Measurements from ENCODE around the gene DNAH7. TPM values are rescaled to one million over a fixed set of nuclear protein-coding genes. Genes with fewer than 3 reads are reported as not detected.

DNAH7 gene
- total RNA-seq, 4 donors from 2014 or later: 0.05 to 0.07 (median 0.05) TPM; not detected in 1

DNA sequence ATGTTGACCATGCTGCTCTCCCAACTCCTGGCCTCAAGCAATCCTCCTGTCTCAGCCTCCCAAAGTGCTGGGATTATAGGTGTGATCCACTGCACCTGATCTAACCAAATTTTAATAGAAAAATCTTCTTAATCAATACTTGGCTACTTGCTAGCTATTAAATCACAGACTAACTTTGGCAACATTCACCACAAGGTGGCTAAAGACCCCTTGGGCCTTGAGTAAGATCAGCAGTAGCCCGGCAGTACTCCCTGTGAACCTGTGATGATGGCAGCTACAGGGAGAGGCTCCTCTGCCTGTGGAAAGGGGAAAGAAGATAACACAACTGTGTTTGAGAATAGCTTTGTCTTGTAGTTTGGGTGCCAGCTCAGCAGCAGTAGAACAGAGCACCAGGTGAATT, 308.8 kb downstream of the DNAH7 start:
- ATAC-seq (no peak), DNase-seq (no peak)
- H3K4me1 ChIP-seq: no peaks in the 10 kb centered on the region
- H3K36me3 ChIP-seq: no peaks in the 10 kb centered on the region
- no peaks in the 10 kb centered on the region for H3K9me3 ChIP-seq
- intact Hi-C loops (cut with DNase I; ENCODE audit: low total_unique reads) (no loop called here), in situ Hi-C loops (cut with MboI; ENCODE audit: low sequenced_read_pairs in 4 of 4) (no loop called here)
- no peaks in the 10 kb centered on the region for H3K27me3 ChIP-seq
- H3K4me3 ChIP-seq: no peak overlapping the region
- H3K27ac ChIP-seq: no peak overlapping the region
- no peak for TF ChIP-seq POLR2A (IDR thresholded peaks at IDR 0.05)
- TF ChIP-seq, protein P1, sequence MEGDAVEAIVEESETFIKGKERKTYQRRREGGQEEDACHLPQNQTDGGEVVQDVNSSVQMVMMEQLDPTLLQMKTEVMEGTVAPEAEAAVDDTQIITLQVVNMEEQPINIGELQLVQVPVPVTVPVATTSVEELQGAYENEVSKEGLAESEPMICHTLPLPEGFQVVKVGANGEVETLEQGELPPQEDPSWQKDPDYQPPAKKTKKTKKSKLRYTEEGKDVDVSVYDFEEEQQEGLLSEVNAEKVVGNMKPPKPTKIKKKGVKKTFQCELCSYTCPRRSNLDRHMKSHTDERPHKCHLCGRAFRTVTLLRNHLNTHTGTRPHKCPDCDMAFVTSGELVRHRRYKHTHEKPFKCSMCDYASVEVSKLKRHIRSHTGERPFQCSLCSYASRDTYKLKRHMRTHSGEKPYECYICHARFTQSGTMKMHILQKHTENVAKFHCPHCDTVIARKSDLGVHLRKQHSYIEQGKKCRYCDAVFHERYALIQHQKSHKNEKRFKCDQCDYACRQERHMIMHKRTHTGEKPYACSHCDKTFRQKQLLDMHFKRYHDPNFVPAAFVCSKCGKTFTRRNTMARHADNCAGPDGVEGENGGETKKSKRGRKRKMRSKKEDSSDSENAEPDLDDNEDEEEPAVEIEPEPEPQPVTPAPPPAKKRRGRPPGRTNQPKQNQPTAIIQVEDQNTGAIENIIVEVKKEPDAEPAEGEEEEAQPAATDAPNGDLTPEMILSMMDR (IDR thresholded peaks at IDR 0.05 in 4 of 5, conservative IDR thresholded peaks at IDR 0.05 in 1 of 5): no peak

DNA sequence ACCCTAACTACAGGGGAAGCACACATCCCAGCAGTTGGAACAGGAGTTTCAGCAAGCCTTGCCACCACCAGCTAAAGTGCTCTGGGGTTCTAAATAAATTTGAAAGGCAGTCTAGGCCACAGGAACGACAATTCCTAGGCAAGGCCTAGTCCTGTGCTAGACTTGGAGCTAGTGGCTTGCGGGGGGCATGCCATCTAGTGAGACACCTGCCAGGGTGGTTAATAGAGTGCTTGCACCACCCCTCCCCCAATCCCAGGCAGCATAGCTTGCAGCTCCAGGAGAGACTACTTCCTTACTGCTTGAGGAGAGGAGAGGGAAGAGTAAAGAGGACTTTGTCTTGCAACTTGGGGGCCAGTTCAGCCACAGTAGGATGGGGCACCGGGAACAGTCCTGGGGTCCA, 309.8 kb downstream of the DNAH7 start:
- intact Hi-C loops (cut with DNase I; ENCODE audit: low total_unique reads): no loop called here
- Histone ChIP-seq H3K9me3 (no peaks in the 10 kb centered on the region), H3K27ac (no peak overlapping the region), H3K4me1 (no peaks in the 10 kb centered on the region), H3K4me3 (no peak overlapping the region), H3K27me3 (no peaks in the 10 kb centered on the region), H3K36me3 (no peaks in the 10 kb centered on the region)
- no peak for DNase-seq
- TF ChIP-seq, protein P1 (IDR thresholded peaks at IDR 0.05 in 4 of 5, conservative IDR thresholded peaks at IDR 0.05 in 1 of 5): no peak
- no peak for TF ChIP-seq POLR2A (IDR thresholded peaks at IDR 0.05)
- no peak for ATAC-seq
- in situ Hi-C loops (cut with MboI; ENCODE audit: low sequenced_read_pairs in 4 of 4): no loop called here

DNA sequence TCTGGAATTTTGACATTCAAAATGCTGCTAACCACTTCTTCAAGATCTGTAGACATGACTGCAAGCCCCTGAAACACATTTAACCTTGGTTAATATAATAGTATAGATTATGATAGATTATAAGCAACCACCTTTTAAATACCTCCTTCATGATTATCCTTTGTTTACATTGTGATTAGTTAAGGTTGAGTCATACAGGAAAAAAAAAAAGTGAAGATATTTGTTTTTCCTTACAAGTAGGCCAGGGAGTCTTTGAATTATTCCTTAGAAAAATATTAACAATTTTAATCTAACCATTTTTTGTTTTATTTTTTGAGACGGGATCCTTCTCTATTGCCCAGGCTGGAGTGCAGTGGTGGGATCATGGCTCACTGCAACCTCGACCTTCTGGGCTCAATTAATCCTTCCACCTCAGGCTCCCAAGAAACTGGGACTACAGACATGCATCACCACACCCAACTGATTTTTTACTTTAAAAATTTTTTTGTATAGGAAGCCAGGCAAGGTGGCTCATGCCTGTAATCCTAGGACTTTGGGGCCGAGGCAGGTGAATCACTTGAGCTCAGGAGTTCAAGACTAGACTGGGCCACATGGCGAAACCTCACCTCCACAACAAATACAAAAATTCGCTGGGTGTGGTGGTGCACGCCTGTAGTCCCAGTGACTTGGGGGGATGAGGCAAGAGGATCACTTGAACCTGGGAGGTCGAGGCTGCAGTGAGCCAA, 312.3 kb downstream of the DNAH7 start:
- ATAC-seq (no peak), DNase-seq (no peak)
- Histone ChIP-seq H3K4me1 (no peaks in the 10 kb centered on the region), H3K27ac (no peak overlapping the region), H3K27me3 (no peaks in the 10 kb centered on the region), H3K36me3 (no peaks in the 10 kb centered on the region), H3K9me3 (no peaks in the 10 kb centered on the region), H3K4me3 (no peak overlapping the region)
- intact Hi-C loops (cut with DNase I; ENCODE audit: low total_unique reads): no loop called here
- no peak for TF ChIP-seq POLR2A (IDR thresholded peaks at IDR 0.05)
- TF ChIP-seq, protein P1 (IDR thresholded peaks at IDR 0.05 in 4 of 5, conservative IDR thresholded peaks at IDR 0.05 in 1 of 5): no peak
- in situ Hi-C loops (cut with MboI; ENCODE audit: low sequenced_read_pairs in 4 of 4): no loop called here

DNA sequence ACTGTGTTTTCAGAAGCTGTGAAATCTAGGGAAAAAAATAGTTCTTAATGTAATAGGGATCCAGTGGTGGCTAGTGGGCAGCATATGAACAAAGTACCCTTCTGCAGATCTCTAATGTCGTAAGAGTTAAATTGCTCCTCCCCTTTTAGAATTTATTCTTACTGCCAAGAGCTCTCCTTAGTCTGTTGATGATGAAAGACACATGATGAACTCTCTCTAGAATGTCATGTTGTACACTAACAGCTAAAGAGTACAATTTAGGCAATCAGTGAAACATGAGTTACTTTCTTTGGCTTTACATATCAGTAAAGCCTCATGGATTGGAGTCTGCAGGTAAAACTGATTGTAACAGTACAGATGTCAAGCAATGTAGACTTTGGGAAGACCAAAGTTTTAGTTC, 327.4 kb downstream of the DNAH7 start:
- no peaks in the 10 kb centered on the region for H3K4me1 ChIP-seq
- H3K4me3 ChIP-seq: no peak overlapping the region
- no peak for ATAC-seq
- no peak overlapping the region for H3K27ac ChIP-seq
- TF ChIP-seq POLR2A (IDR thresholded peaks at IDR 0.05): no peak
- TF ChIP-seq, protein P1 (IDR thresholded peaks at IDR 0.05 in 4 of 5, conservative IDR thresholded peaks at IDR 0.05 in 1 of 5): no peak
- no peaks in the 10 kb centered on the region for H3K27me3 ChIP-seq
- no peaks in the 10 kb centered on the region for H3K36me3 ChIP-seq
- no peak for DNase-seq
- intact Hi-C loops (cut with DNase I; ENCODE audit: low total_unique reads): no loop called here
- no peaks in the 10 kb centered on the region for H3K9me3 ChIP-seq
- in situ Hi-C loops (cut with MboI; ENCODE audit: low sequenced_read_pairs in 4 of 4): no loop called here

All from gastrocnemius medialis (tissue), 4 donors.